ENCODE results near the gene DHX38. TPM values are rescaled to one million over a fixed set of nuclear protein-coding genes. Genes with fewer than 3 reads are reported as not detected.

Gene DHX38
- total RNA-seq, 1 donor from 2014 or later, result 118 TPM

DNA sequence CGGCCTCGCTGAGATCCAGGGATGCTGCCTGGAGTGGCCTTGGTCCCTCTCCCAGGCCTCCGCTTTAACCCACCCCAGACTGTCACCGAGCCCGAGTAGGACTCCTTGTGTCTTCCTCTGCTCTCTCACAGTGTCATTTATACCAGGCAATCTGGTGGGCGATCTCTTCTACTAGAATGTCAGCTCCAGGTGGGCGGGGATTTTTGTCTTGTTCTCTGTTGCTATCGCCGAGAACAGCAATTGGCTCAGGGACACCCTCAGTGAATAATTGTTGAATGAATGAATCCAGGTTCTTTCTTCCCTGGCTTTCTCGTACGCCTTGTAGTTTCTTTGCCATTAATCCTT, 591 bp downstream of the DHX38 start:
- ATAC-seq (ENCODE audit: low read depth) (no peak), DNase-seq (no peak)
- no peaks in the 10 kb centered on the region for H3K27me3 Mint-ChIP-seq
- ChIA-PET POLR2A (interaction anchor here (0.9 to 1.6 kb wide), 4 partner anchors 87 to 632 kb away, joined by 3 to 8 read pairs (median 4); partner anchors contain the start of genes AP1G1 and ZNF23), CTCF (no interaction called here)
- H3K4me3 Mint-ChIP-seq, result peak overlapping the region; percentile 99
- H3K36me3 Mint-ChIP-seq (ENCODE audit: low read depth), result peaks cover 68% of the 10 kb centered on the region
- intact Hi-C loops (cut with micrococcal nuclease), result loop anchor here (5.0 to 10.0 kb wide), 6 partner anchors 197 to 1289 kb away; partner anchors contain the start of genes CMTR2, IST1, PHLPP2 and VAC14
- H3K27ac Mint-ChIP-seq, result peak overlapping the region; percentile 96
- H3K9me3 Mint-ChIP-seq, result no peaks in the 10 kb centered on the region
- peaks cover 47% of the 10 kb centered on the region for H3K4me1 Mint-ChIP-seq
- TF ChIP-seq CTCF (IDR thresholded peaks at IDR 0.05), result no peak

DNA sequence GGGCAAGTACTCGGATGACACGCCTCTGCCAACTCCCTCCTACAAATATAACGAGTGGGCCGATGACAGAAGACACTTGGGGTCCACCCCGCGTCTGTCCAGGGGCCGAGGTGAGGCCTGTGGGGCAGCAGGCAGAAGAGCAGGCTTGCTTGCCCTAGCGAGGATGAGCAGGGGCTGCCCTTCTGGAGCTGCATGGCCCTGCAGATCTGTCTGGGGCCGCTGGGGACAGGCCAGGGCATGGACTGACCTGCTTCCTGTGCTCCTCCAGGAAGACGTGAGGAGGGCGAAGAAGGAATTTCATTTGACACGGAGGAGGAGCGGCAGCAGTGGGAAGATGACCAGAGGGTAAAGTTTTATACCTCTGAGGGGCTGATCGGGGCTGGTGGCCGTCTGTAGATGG, 5.3 kb downstream of the DHX38 start:
- TF ChIP-seq CTCF (IDR thresholded peaks at IDR 0.05), result no peak
- H3K9me3 Mint-ChIP-seq, result no peaks in the 10 kb centered on the region
- CTCF ChIA-PET, result interaction anchor here (2.1 kb wide), 1 partner anchor 30 kb away, joined by 5 read pairs; no protein-coding TSS in a partner anchor
- no peak overlapping the region for H3K27ac Mint-ChIP-seq
- POLR2A ChIA-PET, result no interaction called here
- peaks cover 88% of the 10 kb centered on the region for H3K36me3 Mint-ChIP-seq (ENCODE audit: low read depth)
- no peaks in the 10 kb centered on the region for H3K27me3 Mint-ChIP-seq
- peaks cover 38% of the 10 kb centered on the region for H3K4me1 Mint-ChIP-seq
- ATAC-seq (ENCODE audit: low read depth) (no peak), DNase-seq (no peak)
- H3K4me3 Mint-ChIP-seq, result no peak overlapping the region
- intact Hi-C loops (cut with micrococcal nuclease), result loop anchor here (1.0 to 10.0 kb wide), 4 partner anchors 33 to 1294 kb away; partner anchors contain the start of genes PHLPP2, VAC14 and ZNF23

DNA sequence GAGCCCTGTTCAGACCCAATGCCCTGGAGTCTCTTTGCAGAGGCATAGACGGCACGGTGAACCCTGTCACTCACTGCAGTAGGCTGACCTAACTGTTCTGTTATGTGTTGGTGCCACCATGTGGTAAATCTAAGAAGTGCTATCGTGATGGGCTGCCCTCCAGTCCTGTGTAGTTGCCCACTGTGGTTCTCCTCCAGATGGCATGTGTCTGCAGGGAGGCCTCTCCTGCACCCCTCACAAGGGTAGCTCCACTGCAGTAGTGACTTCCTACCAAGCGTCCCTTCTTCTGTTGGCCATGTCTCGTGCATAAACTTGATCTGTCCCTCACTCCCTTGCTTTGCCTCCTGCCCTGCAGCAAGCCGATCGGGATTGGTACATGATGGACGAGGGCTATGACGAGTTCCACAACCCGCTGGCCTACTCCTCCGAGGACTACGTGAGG, 5.8 kb downstream of the DHX38 start:
- H3K4me1 Mint-ChIP-seq, result peaks cover 33% of the 10 kb centered on the region
- no peaks in the 10 kb centered on the region for H3K27me3 Mint-ChIP-seq
- no peak for TF ChIP-seq CTCF (IDR thresholded peaks at IDR 0.05)
- CTCF ChIA-PET, result interaction anchor here (2.1 kb wide), 1 partner anchor 31 kb away, joined by 5 read pairs; no protein-coding TSS in a partner anchor
- peak; percentile 97 for ATAC-seq (ENCODE audit: low read depth)
- POLR2A ChIA-PET, result no interaction called here
- no peak overlapping the region for H3K27ac Mint-ChIP-seq
- DNase-seq, result no peak
- H3K9me3 Mint-ChIP-seq, result no peaks in the 10 kb centered on the region
- peaks cover 88% of the 10 kb centered on the region for H3K36me3 Mint-ChIP-seq (ENCODE audit: low read depth)
- no peak overlapping the region for H3K4me3 Mint-ChIP-seq
- intact Hi-C loops (cut with micrococcal nuclease), result loop anchor here (1.0 to 10.0 kb wide), 4 partner anchors 33 to 1295 kb away; partner anchors contain the start of genes PHLPP2, VAC14 and ZNF23

- Mint-ChIP-seq H3K4me1 (peaks cover 18% of the 10 kb centered on the region), H3K27ac (no peak overlapping the region), H3K36me3 (ENCODE audit: low read depth) (peaks cover 99% of the 10 kb centered on the region), H3K9me3 (no peaks in the 10 kb centered on the region), H3K27me3 (no peaks in the 10 kb centered on the region), H3K4me3 (no peak overlapping the region)
- CTCF ChIA-PET, result no interaction called here
- intact Hi-C loops (cut with micrococcal nuclease), result no loop called here
- DNase-seq (no peak), ATAC-seq (ENCODE audit: low read depth) (no peak)
- TF ChIP-seq CTCF (IDR thresholded peaks at IDR 0.05), result no peak
- POLR2A ChIA-PET, result no interaction called here
These were observed 7.5 kb downstream of the DHX38 start for GRCh38 chr16:72101195-72101594.

- no peaks in the 10 kb centered on the region for H3K27me3 Mint-ChIP-seq
These were observed 11.3 kb downstream of the DHX38 start for GRCh38 chr16:72104905-72105304.

More at GRCh38 chr16:72104905-72105304, 11.3 kb downstream of the DHX38 start:
- Mint-ChIP-seq H3K27ac (no peak overlapping the region), H3K9me3 (no peaks in the 10 kb centered on the region), H3K36me3 (ENCODE audit: low read depth) (peaks cover 99% of the 10 kb centered on the region), H3K4me1 (peaks cover 14% of the 10 kb centered on the region), H3K4me3 (no peak overlapping the region)
- POLR2A ChIA-PET, result no interaction called here
- TF ChIP-seq CTCF (IDR thresholded peaks at IDR 0.05), result no peak
- intact Hi-C loops (cut with micrococcal nuclease), result no loop called here
- CTCF ChIA-PET, result no interaction called here
- no peak for DNase-seq
- no peak for ATAC-seq (ENCODE audit: low read depth)
